GM12878 (cell line): ENCODE data around the gene SRPX2. TPM values are rescaled to one million over a fixed set of nuclear protein-coding genes. Genes with fewer than 3 reads are reported as not detected.

Source experiments
- ATAC-seq: fragments of 200-7000 bp; cut with Tn5 transposase; 3 replicates; pipeline ENCODE4 v1.9.1; 2020; ENCODE audit warnings: mild to moderate bottlenecking, moderate library complexity
- BruUV-seq: library from RNA; stranded (reverse); fragments of 400-500 nt; replicated peaks from 2 replicates; lab custom pipeline; 2021; lab: Mats Ljungman, UMichigan
- CTCF ChIA-PET: fragments of 300-600 bp; sonication (Branson Sonifier 250); formaldehyde crosslinking; extraction: SDS; loops from one replicate; lab custom pipeline; 2021; ENCODE audit warnings: inconsistent platforms; lab: Yijun Ruan, JAX
- POLR2A ChIA-PET: fragments of 350-600 bp; formaldehyde crosslinking; extraction: SDS; loops from one replicate; lab custom pipeline; 2021; ENCODE audit warnings: inconsistent platforms; lab: Charles Lee
- RAD21 ChIA-PET: fragments of 300-600 bp; sonication (Branson Sonifier 250); formaldehyde crosslinking; loops from one replicate; lab custom pipeline; 2023; ENCODE audit warnings: antibody characterized with exemption; ENCODE audit not compliant: unreplicated experiment; lab: Charles Lee
- SMC1A ChIA-PET: fragments of 300-600 bp; sonication (Branson Sonifier 250); formaldehyde crosslinking; loops from one replicate; lab custom pipeline; 2023; ENCODE audit not compliant: unreplicated experiment, uncharacterized antibody; lab: Charles Lee
- DNase-seq: peaks from one replicate; pipeline ENCODE4 v3.0.0-alpha.2; 2011; ENCODE audit warnings: low read depth, low spot score
- FAIRE-seq: peaks from 3 replicates; lab custom pipeline; 2011; peaks lifted over from hg19 to GRCh38; lab: Jason Lieb, UNC
- H2AFZ ChIP-seq: 2 replicates; pipeline ENCODE4 v1.6.0; 2011; ENCODE audit warnings: low read depth, low read length, control low read depth; ENCODE audit not compliant: control insufficient read depth
- H3K27ac ChIP-seq: 2 replicates; pipeline ENCODE4 v1.5.1; 2011; ENCODE audit warnings: control low read depth; ENCODE audit not compliant: control insufficient read depth, insufficient read depth
- H3K27me3 ChIP-seq, 2 experiments: replicated peaks in 1 of 2; 2 replicates each; pipeline versions ENCODE4 v1.6.0 to v1.6.1; 2011; ENCODE audit warnings: low read length in 1 of 2; ENCODE audit not compliant: control insufficient read depth in 2 of 2, insufficient read depth in 2 of 2
- H3K36me3 ChIP-seq, 2 experiments: 2 replicates each; pipeline ENCODE4 v1.5.1; 2011; ENCODE audit warnings: low read length in 1 of 2; ENCODE audit not compliant: control insufficient read depth in 2 of 2, insufficient read depth in 2 of 2
- H3K4me1 ChIP-seq: 2 replicates; pipeline ENCODE4 v1.6.1; 2011; ENCODE audit warnings: mild to moderate bottlenecking, low read length, moderate library complexity, mixed read lengths; ENCODE audit not compliant: control insufficient read depth, insufficient read depth
- H3K4me2 ChIP-seq: 2 replicates; pipeline ENCODE4 v1.6.0; 2011; ENCODE audit warnings: control low read depth; ENCODE audit not compliant: control insufficient read depth, insufficient read depth
- H3K4me3 ChIP-seq: fragments of 200-600 bp; sonication (generic); 2 replicates; pipeline ENCODE4 v1.5.1; 2016
- H3K79me2 ChIP-seq: 2 replicates; pipeline ENCODE4 v1.6.0; 2011; ENCODE audit warnings: low read length; ENCODE audit not compliant: control insufficient read depth, insufficient read depth
- H3K9ac ChIP-seq: 2 replicates; pipeline ENCODE4 v1.8.0; 2011; ENCODE audit warnings: low read length, control low read depth, mixed read lengths; ENCODE audit not compliant: control insufficient read depth, insufficient read depth
- H3K9me3 ChIP-seq: replicated peaks from 3 replicates; pipeline ENCODE4 v1.5.1; 2011; ENCODE audit warnings: mild to moderate bottlenecking, low read length; ENCODE audit not compliant: control insufficient read depth, insufficient read depth
- H4K20me1 ChIP-seq: 2 replicates; pipeline ENCODE4 v1.6.0; 2011; ENCODE audit not compliant: control insufficient read depth, insufficient read depth
- CEBPZ ChIP-seq: fragments of 150-350 bp; IDR thresholded peaks from 2 replicates; pipeline ENCODE4 v1.6.1; 2016; ENCODE audit warnings: low read depth, low read length
- FOS ChIP-seq: IDR thresholded peaks from 3 replicates; pipeline ENCODE4 v1.6.1; 2011; ENCODE audit warnings: borderline replicate concordance; ENCODE audit not compliant: insufficient read length; ENCODE audit errors: extremely low read depth
- GATAD2B ChIP-seq: fragments of 450-650 bp; conservative IDR thresholded peaks from 2 replicates; pipeline ENCODE4 v1.6.1; 2017; ENCODE audit warnings: low read depth, mild to moderate bottlenecking, moderate library complexity
- JUND ChIP-seq: IDR thresholded peaks from 2 replicates; pipeline ENCODE4 v1.6.1; 2012; ENCODE audit warnings: low read depth, mild to moderate bottlenecking, low read length, improper control_type of control experiment, moderate library complexity
- MEF2A ChIP-seq: IDR thresholded peaks from 2 replicates; pipeline ENCODE4 v1.6.1; 2011; ENCODE audit warnings: low read depth, mild to moderate bottlenecking, low read length, moderate library complexity; ENCODE audit not compliant: insufficient read depth
- MTA2 ChIP-seq: fragments of 450-650 bp; IDR thresholded peaks from 2 replicates; pipeline ENCODE4 v1.6.1; 2016; ENCODE audit warnings: low read depth, mild to moderate bottlenecking, moderate library complexity
- NR2F1 ChIP-seq: fragments of 450-650 bp; conservative IDR thresholded peaks from 2 replicates; pipeline ENCODE4 v1.6.1; 2017; ENCODE audit warnings: mild to moderate bottlenecking
- RB1 ChIP-seq: fragments of 450-650 bp; formaldehyde crosslinking; IDR thresholded peaks from 2 replicates; pipeline ENCODE4 v1.6.1; 2017; ENCODE audit warnings: mild to moderate bottlenecking, borderline replicate concordance
- ZBTB11 ChIP-seq: fragments of 450-650 bp; formaldehyde crosslinking; IDR thresholded peaks from 2 replicates; pipeline ENCODE4 v1.5.0; 2022; ENCODE audit warnings: mild to moderate bottlenecking, missing genetic modification characterization
- ZNF24 ChIP-seq: fragments of 450-650 bp; IDR thresholded peaks from 2 replicates; pipeline ENCODE4 v1.6.1; 2017; ENCODE audit warnings: antibody characterized with exemption, mild to moderate bottlenecking
- WGBS: methylation state at CpG from one replicate; pipeline ENCODE4 v1.1.6; 2016; ENCODE audit warnings: low lambda C conversion rate; ENCODE audit not compliant: insufficient replicate concordance, insufficient coverage; ENCODE audit errors: missing lambda C conversion rate; 5-methylcytosine and 5-hydroxymethylcytosine counted together
- in situ Hi-C: fragments of 300-500 bp; cut with MboI; formaldehyde crosslinking; loops from 9 replicates; pipeline ENCODE4 v1.14.3; 2018; ENCODE audit warnings: mixed read lengths
- intact Hi-C: fragments of 100-400 bp; cut with micrococcal nuclease; formaldehyde crosslinking; loops from one replicate; pipeline ENCODE4 v1.14.2; 2022; ENCODE audit not compliant: unreplicated experiment
- polyA plus RNA-seq, 11 experiments: library from polyadenylated mRNA; depleted of rRNA in 4 of 11; unstranded in 6 of 11; stranded (reverse) in 5 of 11; fragments of >200 nt; fragmentation: Nextera tagmentation in 4 of 11; fragmentation: Illumina TruSeq in 1 of 11; extraction: Ambion mirVana in 4 of 11; extraction: Trizol in 1 of 11; gene quantifications; 1 replicate in 1 of 11; 2 replicates in 10 of 11; pipeline versions ENCODE4 v1.2.1 to v1.2.3, GENCODE V29; 2011 to 2016; ENCODE audit warnings: inconsistent platforms in 2 of 11, missing spikeins in 2 of 11, low read depth in 1 of 11
- total RNA-seq, 4 experiments: library from RNA; depleted of rRNA in 3 of 4; stranded (reverse); fragments of >200 nt in 3 of 4; fragmentation: Illumina TruSeq in 1 of 4; extraction: Trizol in 1 of 4; gene quantifications; 2 replicates each; pipeline versions ENCODE4 v1.2.1 to v1.2.3, GENCODE V29; 2013 to 2021
- TF ChIP-seq, protein P1 (sequence below): fragments of 450-650 bp; IDR thresholded peaks from 2 replicates; pipeline ENCODE4 v1.6.1; 2017; ENCODE audit warnings: mild to moderate bottlenecking, moderate library complexity

The SRPX2 gene
- total and polyA plus RNA-seq, 10 of the 15 experiments (the other 5 are each of a cell fraction or from before 2014, with no cell fraction given), result not detected

GRCh38 chrX:100649550-100650356, 5.8 kb downstream of the SRPX2 start:
- intact Hi-C loops, result no loop called here
- no peak for DNase-seq
- ChIA-PET SMC1A (no interaction called here), RAD21 (no interaction called here)
- H3K36me3 ChIP-seq, result no peaks in the 10 kb centered on the region
- H3K27ac ChIP-seq, result no peak overlapping the region
- H3K9ac ChIP-seq, result no peak overlapping the region
- H3K4me1 ChIP-seq, result no peaks in the 10 kb centered on the region
- WGBS, result 39% methylated on average over 12 of the region's 12 CpGs
- H3K4me3 ChIP-seq, result no peak overlapping the region
- H3K27me3 ChIP-seq, result no peaks in the 10 kb centered on the region; a peak in 2 of 4 replicates
- TF ChIP-seq CEBPZ, result no peak
- no peak for TF ChIP-seq FOS
- no peak for TF ChIP-seq RB1
- TF ChIP-seq MEF2A, result no peak
- TF ChIP-seq, protein P1, sequence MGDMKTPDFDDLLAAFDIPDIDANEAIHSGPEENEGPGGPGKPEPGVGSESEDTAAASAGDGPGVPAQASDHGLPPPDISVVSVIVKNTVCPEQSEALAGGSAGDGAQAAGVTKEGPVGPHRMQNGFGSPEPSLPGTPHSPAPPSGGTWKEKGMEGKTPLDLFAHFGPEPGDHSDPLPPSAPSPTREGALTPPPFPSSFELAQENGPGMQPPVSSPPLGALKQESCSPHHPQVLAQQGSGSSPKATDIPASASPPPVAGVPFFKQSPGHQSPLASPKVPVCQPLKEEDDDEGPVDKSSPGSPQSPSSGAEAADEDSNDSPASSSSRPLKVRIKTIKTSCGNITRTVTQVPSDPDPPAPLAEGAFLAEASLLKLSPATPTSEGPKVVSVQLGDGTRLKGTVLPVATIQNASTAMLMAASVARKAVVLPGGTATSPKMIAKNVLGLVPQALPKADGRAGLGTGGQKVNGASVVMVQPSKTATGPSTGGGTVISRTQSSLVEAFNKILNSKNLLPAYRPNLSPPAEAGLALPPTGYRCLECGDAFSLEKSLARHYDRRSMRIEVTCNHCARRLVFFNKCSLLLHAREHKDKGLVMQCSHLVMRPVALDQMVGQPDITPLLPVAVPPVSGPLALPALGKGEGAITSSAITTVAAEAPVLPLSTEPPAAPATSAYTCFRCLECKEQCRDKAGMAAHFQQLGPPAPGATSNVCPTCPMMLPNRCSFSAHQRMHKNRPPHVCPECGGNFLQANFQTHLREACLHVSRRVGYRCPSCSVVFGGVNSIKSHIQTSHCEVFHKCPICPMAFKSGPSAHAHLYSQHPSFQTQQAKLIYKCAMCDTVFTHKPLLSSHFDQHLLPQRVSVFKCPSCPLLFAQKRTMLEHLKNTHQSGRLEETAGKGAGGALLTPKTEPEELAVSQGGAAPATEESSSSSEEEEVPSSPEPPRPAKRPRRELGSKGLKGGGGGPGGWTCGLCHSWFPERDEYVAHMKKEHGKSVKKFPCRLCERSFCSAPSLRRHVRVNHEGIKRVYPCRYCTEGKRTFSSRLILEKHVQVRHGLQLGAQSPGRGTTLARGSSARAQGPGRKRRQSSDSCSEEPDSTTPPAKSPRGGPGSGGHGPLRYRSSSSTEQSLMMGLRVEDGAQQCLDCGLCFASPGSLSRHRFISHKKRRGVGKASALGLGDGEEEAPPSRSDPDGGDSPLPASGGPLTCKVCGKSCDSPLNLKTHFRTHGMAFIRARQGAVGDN, result no peak
- TF ChIP-seq JUND, result no peak
- TF ChIP-seq ZBTB11 (CRISPR knock-in tag), result no peak
- TF ChIP-seq MTA2, result no peak
- TF ChIP-seq GATAD2B, result no peak
- TF ChIP-seq NR2F1, result no peak
- no peak for TF ChIP-seq ZNF24
- TF ChIP-seq, all 136 proteins: peak for 0
- BruUV-seq, result no TSS peak
- no peak overlapping the region for H2AFZ ChIP-seq
- H3K4me2 ChIP-seq, result no peak overlapping the region
- H4K20me1 ChIP-seq, result no peaks in the 10 kb centered on the region
- ChIA-PET POLR2A (no interaction called here), CTCF (interaction anchor here (0.9 kb wide), 1 partner anchor 24 kb away, joined by 3 read pairs; no protein-coding TSS in a partner anchor)
- no peak for ATAC-seq
- H3K9me3 ChIP-seq, result no peaks in the 10 kb centered on the region
- H3K79me2 ChIP-seq, result no peaks in the 10 kb centered on the region
- no peak for FAIRE-seq
- in situ Hi-C loops, result no loop called here
